ENCODE results near the gene IBSP.

The IBSP gene, protein sequence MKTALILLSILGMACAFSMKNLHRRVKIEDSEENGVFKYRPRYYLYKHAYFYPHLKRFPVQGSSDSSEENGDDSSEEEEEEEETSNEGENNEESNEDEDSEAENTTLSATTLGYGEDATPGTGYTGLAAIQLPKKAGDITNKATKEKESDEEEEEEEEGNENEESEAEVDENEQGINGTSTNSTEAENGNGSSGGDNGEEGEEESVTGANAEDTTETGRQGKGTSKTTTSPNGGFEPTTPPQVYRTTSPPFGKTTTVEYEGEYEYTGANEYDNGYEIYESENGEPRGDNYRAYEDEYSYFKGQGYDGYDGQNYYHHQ

DNA sequence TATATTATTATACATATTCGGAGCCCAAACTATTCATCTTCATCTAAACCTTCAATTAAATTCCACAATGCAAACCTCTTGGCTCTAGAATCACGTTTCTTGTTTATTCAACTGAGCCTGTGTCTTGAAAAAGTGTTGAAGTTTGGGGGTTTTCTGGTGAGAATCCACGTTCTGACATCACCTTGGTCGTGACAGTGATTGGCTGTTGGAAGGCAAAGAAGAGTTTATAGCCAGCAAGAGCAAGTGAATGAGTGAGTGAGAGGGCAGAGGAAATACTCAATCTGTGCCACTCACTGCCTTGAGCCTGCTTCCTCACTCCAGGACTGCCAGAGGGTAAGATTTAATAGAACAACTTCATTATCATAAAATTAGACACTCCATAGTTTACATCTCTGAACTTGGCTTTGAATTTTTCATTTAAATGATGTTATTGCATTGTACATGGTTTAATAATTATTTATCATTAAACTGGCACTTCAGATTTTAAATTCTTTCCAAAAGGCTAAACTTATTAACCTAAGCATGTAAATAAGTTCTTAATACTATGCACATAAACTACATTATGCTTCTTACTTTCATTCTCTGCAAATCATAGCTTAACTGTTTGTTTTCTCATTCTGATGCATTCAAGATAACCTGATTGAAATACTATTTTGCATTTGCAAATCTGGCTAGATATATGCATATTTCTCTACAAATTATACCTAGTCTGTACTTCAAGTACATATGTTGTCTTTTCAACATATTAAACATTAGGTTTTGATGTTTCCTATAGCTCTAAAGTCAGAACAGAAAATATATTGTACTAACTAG lies at the start of gene IBSP:
TSS of gene IBSP (plus strand) at position 254 of the 813 bp plus-strand sequence. CDS start 2,808 bp downstream, outside the sequence.
- no peak for DNase-seq (ENCODE audit: low read depth)

DNA sequence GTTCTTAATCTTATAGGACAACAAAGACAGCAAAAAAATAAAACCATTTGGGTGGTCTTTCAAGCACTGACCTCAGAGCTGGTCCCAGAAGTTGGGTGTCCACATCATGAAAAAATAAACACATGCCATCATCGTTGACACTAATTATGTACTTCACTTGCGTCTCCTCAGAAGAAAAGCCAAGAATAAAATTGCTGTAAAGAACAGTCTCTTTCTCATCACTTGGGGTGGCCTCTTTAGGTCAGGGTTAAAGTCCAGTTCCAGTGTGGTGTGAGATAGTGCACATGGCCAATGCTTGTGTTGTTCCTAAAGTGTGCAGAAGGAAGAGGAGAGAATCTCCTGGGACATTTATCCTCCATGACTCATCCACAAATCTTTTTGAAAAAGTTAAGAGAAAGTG lies 49.5 kb upstream of the IBSP start:
- DNase-seq (ENCODE audit: low read depth) = no peak

DNA sequence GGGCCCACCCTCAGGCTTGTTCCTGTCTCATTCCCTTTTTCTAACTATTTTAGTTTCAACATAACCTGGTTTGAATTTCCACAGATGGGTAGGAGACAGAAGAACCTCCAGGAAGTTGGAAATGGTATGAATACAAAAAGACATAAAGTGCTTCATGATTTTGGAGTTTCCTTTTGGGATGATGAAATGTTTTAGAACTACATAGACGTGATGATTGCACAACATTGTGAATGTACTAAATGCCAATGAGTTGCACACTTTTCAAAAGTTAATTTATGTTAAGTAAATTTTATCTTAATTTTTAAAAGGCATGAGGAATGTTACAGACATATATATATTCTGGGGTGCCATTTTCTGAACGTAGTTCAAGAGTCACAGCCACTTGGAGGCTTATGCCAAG lies 41.1 kb upstream of the IBSP start:
- no peak for DNase-seq (ENCODE audit: low read depth)

DNA sequence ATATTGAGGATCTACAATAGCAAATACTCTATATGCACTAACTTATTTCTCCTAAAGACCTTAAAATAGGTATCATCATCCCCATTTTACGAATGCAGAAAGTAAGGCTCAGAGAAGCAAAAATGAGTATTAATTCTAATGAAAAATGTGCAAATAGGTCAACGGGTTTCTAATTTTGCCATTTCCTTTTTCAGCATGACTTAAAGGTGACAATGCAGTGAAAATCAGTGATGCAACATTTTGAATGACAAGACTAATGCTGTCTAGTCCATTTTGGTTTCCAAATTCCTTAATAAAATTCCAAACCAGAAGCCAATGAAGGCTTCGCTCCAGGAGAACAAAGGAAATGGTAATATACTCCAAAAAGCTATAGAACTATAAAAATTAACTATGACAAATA lies 37.0 kb upstream of the IBSP start:
- no peak for DNase-seq (ENCODE audit: low read depth)

DNA sequence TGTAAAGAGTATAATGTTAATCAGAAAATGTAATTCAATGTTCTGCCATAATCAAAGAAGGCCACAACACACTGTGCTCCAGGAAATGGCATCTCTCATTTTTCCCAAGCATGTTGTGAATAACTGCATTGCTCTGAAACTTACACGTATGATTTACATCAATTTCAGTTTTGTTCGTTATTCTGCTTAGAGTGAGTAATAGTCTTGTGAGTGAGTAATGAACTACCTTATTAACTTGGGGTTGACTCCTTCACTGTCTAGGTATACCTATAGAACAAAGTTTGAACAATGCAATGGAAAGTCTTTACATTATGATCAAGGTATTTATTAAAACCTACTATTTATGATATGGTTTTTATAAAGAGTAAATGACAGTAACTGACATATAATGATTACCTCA lies 17.8 kb upstream of the IBSP start:
- DNase-seq (ENCODE audit: low read depth) = no peak

DNA sequence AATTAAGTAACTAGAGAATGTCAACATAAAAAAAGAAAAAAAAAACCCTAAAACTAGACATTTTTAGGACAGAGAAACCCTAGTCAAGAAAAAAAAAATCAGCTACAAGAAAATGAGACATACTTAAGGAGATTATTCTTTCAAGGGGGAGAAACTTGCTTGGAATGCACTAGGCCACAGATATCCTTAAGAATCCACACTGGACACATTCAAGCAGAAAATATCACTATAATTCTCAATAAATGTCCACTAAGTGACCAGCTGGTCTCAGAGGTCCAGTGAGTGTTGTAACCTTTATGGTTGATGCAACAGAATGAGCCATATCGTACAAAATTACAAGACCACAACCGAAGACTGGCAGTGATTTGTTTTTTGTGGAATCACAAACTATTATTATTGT lies 15.6 kb upstream of the IBSP start:
- no peak for DNase-seq (ENCODE audit: low read depth)

DNA sequence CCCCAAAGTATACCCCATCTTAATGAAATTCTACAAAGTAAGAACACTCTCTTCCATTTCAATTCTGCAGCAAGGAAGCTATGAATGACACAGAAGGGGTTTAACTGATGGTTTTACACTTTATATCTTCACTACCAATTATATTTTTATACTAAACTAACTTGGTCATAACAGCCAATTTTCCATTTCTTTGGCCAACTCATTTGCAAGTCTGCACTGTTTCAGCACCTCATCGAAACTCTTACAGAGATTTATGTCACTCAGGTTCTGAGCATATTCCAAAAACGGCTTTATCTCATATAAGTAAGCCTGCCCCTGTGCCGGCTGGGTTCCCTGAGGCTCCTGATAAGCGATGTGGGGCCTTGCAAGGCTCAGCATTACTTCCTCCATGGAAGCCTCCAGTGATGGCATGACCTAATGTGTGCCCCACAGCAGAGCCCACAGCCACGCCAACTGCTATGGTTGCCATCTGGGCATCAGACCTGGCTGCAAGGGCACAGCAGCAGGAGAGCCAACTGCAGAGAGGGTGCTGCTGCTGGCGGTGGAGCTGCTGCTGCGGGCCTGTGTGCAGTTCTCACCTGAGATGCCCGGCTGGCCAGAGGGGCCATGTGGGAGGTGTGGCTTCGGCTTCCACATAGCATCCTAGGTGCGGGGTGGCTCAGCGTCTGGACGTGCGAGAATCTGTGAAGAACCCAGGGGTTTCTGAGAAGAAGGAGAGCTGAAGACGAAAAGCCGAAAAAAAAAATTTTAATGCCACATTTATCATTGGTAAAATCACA lies 13.4 kb upstream of the IBSP start:
- DNase-seq (ENCODE audit: low read depth) = no peak

DNA sequence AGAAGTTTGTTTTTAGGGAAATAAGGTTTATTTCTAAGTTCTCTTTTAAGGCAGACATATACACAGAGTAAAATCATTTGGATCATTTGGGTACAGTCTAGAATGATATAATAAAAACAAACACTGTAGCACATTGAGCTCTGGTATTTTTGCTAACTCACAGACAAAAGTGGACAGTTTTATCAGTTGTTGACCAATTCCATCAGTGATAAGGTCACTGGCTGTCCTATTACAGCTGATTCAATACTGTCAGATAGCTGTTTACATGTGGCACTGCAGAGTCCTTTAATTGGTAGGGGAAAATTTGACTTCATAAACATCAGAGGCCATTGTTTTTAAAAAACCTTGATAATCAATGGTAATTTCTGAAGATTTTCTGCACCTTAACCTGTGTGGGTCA lies 3.5 kb downstream of the IBSP start:
- no peak for DNase-seq (ENCODE audit: low read depth)

DNA sequence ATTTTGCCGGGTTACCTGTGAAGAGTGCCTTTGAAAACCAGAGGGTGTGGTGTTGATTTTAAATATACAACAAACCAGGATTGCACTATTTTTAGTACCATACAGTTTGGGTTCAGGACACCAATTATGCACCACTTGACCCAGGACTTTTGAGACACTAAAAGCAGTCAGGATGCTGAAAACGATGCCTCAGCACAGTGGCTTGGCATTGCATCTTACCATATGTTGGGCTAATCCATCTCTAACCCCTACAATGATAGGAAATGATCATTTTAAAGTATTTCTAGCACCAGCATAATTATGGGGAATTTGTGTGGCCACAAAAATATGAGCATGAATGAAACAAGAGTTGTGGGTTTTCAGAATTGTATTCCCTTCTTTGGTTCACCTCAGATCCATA lies 4.1 kb downstream of the IBSP start:
- no peak for DNase-seq (ENCODE audit: low read depth)

DNA sequence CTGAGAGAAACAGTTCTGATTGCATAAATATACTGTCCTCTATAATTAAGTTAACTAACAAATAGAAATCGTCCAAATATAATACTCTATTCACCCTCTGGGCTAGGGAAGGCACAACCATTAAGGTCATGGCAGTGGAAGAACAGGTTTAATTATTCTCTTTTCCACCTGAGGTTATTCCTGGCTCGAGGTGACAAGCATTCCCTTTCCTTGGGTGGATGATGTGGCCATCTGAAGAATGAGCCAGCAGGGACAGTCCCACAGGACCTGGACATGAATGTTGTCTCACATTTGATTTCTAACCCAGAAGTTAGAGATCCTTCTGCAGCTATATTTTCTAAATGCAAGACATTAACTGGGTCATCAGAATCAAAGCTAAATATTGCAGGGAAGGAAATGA lies 5.5 kb downstream of the IBSP start:
- no peak for DNase-seq (ENCODE audit: low read depth)

DNA sequence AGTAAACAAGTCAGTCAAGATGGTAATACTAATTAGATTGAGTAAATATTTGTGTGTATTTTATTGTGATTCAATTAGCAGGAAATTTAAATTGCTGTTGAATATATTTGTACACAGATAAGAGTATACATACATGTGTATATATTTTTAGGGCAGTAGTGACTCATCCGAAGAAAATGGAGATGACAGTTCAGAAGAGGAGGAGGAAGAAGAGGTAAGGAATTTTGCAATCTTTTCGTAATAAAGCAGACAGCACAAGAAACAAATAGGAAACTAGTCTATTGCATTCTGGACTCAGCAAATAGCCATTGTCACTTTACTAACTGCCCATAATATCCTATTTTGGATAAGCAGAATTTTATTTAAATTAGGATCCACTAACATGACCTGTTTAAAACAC lies 6.6 kb downstream of the IBSP start:
- no peak for DNase-seq (ENCODE audit: low read depth)

DNA sequence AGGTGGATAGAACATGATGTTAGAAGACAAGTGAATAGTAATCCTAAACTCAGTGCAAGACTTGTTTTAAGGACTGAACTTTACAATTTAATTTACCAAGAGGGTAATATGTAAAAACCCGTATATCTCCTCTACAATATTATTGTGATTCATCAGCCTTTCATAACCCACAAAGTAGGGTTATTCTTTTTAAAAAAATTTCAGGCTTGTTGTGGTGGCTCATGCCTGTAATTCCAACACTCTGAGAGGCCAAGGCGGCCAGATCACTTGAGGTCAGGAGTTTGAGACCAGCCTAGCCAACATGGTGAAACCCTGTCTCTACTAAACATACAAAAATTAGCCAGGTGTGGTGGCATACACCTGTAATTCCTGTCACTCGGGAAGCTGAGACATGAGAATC lies 7.2 kb downstream of the IBSP start:
- DNase-seq (ENCODE audit: low read depth) = no peak

DNA sequence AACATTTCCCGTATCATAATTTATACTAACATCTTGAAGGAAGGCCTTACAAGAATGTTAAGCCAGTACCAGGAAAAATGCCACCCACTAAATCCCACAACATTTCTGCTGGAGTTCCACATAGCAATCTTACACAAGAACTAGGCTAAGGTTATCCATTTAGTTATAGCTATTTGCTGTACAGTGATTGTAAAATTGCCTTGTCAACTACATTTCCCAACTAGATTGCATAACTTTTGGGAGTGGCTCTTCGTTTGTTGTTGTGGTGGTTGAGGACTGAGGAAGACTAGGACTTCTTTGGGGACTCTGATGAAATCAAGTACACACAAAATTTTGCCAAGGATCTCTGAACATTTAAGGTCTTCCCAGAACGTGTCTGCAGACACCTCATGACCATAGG lies 8.0 kb downstream of the IBSP start:
- no peak for DNase-seq (ENCODE audit: low read depth)

DNA sequence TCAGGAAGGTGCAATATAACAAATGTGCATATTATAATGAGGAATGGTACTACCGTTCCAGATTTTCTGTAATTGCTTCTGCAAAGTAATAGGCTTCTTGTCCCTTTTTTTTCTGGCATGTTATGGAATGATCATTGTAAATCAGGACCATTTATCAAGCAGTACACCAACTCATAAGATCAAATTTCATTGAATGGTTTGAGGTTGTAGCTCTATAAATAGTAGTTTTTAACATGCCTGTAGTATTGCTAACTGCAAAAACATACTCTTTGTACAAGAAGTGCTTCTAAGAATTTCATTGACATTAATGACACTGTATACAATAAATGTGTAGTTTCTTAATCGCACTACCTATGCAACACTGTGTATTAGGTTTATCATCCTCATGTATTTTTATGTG lies 12.6 kb downstream of the IBSP start:
- DNase-seq (ENCODE audit: low read depth) = no peak

DNA sequence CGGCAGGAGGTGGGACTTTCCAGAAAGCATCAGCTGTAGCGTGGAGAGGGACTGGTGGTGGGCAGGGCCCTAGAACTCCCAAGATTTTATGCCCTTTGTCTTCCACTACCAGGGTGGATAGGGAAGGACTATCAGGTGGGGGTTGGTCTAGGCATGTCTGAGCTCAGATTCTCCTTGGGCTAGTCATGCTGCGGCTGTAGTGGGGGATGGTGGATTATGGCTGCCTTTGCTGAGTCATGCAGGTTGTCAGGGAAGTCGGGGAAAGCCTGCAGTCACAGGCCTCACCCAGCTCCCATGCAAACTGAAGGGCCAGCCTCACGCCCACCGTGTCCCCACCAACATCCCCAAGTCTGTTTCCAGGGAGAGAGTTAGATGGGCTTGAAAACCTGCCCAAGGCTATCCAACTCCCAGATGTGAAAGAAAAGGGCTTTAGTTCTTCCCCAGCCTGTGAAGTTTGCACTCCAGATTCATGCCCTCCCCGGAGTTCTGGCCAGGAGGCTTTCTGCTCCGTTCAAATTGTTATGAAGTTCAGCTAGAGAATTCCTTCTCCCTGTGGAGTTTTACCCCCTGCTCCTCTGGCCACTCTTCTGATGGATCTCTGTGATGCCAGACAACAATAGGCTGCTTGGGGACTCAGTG lies 20.0 kb downstream of the IBSP start:
- DNase-seq (ENCODE audit: low read depth) = no peak

DNA sequence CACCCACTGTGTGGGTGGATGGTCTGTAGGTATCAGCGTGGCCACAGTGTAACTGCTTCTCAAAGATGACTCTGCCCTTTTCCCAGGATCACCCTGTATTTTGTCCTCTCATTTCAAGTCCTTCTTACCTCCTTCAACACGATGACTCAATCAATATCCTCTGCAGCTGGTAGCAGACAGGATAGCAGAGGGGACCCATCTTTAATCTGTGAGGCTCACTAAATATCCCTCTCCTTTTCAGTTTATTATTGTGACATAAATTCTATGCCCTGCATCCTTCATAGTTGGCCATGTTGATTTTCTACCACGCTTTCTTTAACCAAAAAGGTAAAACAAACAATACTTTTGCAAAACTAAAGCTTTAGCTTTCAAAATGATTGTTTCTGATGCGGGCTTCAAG lies 23.8 kb downstream of the IBSP start:
- no peak for DNase-seq (ENCODE audit: low read depth)

DNA sequence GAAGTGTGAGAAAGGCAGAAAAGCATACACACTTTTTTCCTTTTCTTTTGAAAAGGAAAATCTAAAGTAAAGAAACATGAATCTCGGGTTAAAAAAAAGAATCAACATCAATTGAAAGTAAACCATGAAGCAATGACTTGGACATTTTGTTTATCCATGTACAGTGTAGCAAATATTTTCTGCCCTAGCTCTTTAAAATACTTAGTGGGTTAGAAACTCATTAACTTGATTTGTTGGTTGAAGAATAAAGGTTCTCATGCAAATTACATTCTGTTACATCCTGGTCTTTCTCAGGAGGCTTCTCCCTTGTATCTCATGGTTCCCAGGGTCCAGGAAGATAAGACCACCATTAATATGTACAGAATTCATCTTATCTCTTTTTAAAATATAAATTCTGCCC lies 24.4 kb downstream of the IBSP start:
- DNase-seq (ENCODE audit: low read depth) = no peak

DNA sequence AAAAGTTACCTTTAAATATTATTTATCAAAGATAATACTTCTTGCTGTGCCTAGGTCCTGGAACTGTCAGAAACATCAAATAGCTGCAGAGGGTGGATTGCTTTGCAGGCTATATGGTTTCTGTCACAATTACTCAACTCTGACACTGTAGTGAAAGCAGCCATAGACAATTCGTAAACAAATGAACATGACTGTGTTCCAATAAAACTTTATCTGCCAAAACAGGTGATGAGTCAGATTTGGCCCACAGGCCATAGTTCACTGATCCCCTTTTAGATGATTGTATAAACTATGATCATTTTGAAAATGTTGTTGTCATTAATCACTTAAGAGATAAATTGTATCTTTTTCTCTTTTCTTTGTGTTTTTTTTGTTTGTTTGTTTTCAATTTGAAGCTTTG lies 25.0 kb downstream of the IBSP start:
- DNase-seq (ENCODE audit: low read depth) = no peak

DNA sequence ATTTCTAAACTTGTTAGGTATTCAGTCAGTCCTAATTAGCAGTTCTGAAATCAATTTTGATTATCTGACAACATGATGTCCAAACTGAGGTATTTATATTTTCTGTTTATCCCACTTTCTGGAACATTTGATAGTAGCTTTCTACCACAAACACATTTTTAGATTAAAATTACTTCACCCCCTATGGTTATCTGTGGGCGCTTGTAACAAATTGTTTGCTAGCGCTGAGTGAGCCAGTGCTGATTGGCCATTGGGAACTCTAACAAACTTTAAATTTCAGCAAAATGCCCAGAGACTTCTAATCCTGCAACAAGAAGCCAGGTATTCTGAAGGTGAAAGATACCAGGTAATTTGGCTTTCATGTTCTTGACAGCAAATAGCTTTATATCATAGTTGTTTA lies 33.3 kb downstream of the IBSP start, which contains the start of gene MEPE:
TSS of gene MEPE (plus strand) at position 301 of the 400 bp plus-strand sequence. CDS start 1,746 bp downstream, outside the sequence.
- DNase-seq (ENCODE audit: low read depth) = no peak

DNA sequence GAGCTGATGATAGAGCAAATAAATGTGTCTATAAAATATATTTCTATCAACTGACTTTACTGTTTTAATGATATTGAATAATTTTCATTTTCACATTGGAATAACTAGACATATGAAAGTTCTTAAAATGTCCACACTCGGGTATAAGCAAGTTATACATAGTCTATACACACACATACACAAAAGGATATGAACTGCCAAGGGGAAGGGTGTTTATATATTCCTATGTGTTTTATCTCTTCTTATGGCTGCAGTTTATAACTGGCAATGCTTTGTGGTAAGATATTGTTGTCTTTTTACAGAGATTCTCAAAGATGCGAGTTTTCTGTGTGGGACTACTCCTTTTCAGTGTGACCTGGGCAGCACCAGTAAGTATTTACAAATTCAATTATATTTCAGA lies 35.0 kb downstream of the IBSP start:
- no peak for DNase-seq (ENCODE audit: low read depth)

DNA sequence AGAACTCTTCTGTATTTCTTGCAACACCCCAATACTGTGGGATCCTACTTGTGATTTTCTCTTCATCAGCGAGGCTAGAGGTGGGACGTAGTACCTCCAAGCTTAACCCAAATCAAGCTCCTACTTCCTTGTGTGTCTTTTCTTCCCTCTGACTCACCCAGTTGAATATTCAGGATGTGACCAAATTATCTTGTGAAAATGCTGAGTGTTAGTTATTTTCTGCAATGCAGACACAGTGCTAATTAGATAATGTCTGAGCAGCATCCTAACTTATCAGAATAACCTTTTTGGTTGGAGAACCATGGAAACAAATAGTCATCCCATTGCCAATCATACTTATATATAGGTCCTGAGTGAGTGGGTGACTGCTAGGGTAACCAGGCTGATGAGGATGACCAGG lies 35.8 kb downstream of the IBSP start:
- no peak for DNase-seq (ENCODE audit: low read depth)

DNA sequence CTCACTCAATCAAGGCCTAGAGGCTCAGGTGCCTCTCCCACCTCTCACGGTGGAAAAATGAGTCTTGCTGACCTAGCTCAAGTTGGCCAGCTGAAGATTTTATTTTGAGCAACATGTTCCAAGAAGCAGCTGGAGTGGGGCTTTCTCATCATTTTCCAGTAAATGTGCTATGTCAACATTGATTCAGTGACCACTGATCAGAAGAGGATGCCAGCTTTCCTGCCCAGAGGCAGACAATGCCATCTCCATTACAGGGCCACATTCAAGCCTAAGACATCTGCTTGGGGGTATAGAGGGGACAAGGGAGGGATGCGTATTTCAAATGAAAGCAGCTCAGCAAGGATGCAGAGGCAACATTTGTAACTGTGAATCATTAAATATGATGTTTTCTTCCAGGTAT lies 36.4 kb downstream of the IBSP start:
- DNase-seq (ENCODE audit: low read depth) = no peak

Data from stimulated activated CD8-positive, alpha-beta memory T cell treated with anti-CD3 and anti-CD28 coated beads, Interleukin-15, amount 100 ng/mL, for 24 hours (primary cell).